GM19324 (cell line): ENCODE measurements around the gene CDON.
"Not testable (repeated sequence)": the region's sequence is repeated elsewhere in the genome, so short reads cannot be mapped to it uniquely, and the experiment has no call there.

ENCODE experiments used
- ATAC-seq: cut with Tn5 transposase; IDR thresholded peaks from one replicate; pipeline ENCODE4 v1.9.1; 2021; ENCODE audit warnings: mild to moderate bottlenecking, moderate library complexity; ENCODE audit not compliant: unreplicated experiment, low FRiP score

The CDON gene

DNA sequence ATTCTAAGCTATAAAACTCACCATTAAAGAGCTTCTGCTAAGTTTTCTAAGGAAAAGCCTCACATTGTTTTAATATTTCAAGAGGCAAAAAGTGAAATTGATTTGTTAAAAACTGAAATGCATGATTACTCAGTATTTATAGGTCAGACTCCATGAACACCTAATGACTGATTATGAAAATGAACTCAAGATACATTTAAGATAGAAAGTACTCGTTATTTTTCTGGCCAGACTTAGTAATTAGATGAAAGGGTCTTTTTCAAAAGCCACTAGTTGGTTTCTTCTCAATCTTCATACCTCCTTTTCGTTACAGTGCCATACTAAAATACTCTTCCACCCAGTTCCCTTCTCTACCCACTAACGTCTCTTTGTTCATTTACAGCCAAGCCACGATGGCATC is 60.5 kb downstream of the CDON start:
- ATAC-seq = no peak

- no peak for ATAC-seq
Measured at GRCh38 chr11:125999234-125999880, 63.3 kb downstream of the CDON start.

DNA sequence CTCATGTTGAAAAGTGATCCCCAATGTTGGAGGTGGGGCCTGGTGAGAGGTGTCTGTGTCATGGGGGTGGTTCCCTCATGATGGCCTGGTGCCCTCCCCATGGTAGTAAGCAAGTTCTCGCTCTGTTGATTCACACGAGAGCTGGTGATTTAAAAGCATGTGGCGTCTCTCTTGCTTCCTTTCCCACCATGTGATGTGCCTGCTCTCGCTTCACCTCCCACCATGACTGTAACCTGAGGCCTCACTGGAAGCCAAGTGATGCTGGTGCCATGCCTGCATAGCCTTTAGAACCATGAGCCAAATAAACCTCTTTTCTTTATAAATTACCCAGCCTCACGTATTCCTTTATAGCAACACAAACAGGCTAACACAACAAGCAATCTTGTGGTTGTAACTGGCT is 64.4 kb downstream of the CDON start:
- no peak for ATAC-seq

DNA sequence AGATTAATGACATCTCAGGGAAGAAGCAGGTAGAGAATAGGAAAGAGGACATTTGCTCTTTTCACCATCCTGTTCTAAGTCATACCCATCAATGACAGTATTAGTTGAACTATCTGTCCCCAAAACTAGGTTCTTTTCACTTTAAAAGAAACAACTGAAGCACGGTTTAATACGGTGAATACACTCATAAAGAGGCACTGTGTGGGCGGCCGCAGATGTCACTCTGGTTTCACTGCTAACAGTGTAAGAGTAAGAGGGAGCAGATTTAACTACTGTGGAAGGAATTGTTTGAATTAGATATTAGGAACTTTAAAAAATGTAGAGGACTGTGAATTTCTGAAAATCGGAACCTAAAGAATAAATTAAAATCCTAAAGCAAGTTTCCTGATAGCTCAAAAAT is 67.4 kb downstream of the CDON start:
- no peak for ATAC-seq

DNA sequence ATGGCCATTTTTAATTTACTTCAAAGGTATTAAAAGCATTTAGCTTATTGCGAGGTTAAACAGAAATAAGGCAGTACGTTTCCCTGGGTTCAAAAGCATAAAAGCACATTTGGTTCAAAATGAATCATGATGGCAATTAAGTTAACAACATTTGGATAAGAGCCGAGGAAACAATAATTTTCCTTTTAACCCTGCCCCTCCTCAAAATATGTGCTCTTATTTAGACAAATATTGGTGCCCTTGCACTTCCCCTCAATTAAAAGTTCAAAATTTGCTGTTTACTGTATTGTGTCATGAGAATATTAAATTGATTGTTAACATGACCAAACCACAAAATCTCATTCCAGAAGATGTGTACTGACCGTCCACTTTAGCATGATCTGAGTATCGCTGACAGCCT is 68.2 kb downstream of the CDON start:
- ATAC-seq = no peak

DNA sequence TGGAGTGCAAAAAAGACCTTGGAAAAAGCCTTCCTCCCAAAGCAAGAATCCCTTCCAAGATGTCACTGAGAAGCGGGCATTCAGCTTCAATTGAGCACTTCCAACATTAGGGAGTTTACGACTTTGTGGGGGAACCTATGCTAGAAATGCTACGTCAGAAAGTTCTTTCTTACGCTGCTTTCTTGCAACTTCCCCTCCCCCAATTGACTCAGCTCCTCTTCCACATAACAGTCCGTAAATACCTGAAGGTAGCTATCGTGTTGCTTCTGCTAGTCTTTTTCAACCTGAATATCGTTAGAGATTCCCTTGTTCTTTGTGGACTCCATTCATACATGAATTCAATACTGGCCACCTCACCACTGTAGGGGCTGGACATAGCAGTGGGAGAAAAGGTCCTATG is 69.8 kb downstream of the CDON start:
- no peak for ATAC-seq

DNA sequence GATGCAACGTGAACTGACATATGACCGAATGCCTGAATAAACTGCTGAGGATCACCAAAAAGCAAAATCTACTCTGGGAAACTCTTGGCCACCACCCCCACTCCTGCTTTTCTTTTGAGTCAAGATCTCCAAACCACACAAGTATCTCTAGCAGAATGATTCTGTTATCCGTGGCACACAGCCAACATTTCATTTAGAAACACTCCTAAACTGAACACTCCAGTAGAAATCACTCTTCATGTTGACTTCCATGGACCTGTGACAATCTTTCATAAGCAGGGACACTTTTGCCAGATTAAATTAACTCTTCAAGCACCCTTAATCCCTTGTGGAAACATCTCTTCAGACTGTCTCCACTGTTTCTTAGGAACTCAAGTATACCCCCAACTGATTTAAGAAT is 72.4 kb downstream of the CDON start:
- ATAC-seq = no peak

DNA sequence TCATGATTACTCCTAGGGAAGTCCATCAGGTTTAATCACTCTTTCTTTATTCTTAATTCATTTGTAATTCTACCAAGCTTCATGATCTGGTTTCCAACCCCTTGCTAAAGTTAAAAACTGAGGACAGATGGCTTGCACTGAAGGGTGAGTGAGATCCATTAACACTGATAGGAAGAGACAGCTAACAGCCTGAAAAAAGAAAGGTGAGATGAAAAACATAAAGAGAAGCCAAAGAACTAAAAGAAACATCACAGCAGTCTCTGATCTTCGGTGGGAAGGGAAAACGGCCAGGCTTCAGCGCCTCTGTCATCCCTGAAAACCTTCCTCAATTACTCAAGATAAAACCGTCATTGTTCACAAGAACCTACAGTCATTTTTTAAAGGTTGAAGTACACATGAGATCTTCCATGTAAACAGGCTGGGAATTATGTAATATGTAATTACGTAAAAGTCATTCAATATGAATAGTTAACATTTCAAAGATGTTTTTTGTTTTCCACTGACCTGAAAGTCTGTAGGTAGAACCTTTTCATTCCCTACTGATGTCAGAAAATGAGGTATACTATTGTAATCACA is 75.5 kb downstream of the CDON start:
- no peak for ATAC-seq

DNA sequence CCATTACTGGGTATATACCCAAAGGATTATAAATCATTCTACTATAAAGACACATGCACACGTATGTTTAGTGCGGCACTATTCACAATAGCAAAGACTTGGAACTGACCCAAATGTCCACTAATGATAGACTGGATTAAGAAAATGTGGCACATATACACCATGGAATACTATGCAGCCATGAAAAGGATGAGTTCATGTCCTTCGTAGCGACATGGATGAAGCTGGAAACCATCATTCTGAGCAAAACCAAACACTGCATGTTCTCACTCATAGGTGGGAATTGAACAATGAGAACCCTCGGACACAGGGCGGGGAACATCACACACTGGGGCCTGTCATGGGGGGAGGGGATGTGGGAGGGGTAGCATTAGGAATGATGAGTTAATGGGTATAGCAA is 76.7 kb downstream of the CDON start:
- not testable (repeated sequence) for ATAC-seq

GRCh38 chr11:125982348-125982730 is 80.3 kb downstream of the CDON start:
- ATAC-seq = no peak

GRCh38 chr11:125980436-125980835 is 82.2 kb downstream of the CDON start:
- no peak for ATAC-seq

DNA sequence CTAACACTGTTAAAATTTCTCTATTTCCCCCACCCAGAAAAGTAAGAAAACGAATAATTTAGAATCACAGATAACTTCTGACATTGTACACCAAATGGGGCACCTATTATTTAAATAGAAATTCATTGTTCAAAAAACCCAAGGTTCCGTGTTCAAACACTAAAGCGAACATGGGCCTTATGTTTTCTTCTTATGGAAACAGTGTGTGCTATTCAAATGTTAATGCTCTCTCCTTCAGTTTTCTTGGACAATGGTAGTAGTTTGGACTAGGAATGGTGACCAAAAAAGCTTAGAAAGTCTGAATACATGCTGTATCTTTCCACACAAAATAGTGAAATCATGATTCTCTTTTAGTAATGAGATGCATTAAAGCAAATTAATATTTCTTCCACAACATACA is 83.2 kb downstream of the CDON start:
- ATAC-seq = no peak

GRCh38 chr11:125978778-125979407 is 83.8 kb downstream of the CDON start:
- ATAC-seq = no peak

- no peak for ATAC-seq
Measured at GRCh38 chr11:125978181-125978716, 84.4 kb downstream of the CDON start.

GRCh38 chr11:125977333-125977732 is 85.3 kb downstream of the CDON start:
- no peak for ATAC-seq

GRCh38 chr11:125976156-125976555 is 86.5 kb downstream of the CDON start:
- ATAC-seq = no peak

- ATAC-seq = no peak
Measured at GRCh38 chr11:125975634-125976033, 87.0 kb downstream of the CDON start.

DNA sequence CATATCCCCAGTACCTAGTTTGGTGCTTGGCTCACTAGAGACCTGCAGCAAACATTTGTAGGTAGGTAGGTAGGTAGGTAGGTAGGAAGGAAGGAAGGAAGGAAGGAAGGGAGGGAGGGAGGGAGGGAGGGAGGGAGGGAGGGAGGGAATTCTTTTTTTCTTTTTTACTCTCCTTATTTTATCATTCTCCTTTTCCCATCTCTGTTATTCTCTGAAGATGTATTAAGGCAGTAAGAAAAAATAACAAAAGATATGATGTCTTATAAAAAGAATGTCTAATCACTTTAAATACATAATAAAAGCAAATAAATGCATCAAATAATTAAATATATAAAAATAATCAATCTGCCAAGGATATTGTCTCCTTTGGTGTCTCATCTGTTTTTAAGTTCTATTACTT is 88.4 kb downstream of the CDON start:
- no peak for ATAC-seq

GRCh38 chr11:125971618-125972017 is 91.0 kb downstream of the CDON start:
- ATAC-seq = no peak

GRCh38 chr11:125968354-125968753 is 94.3 kb downstream of the CDON start:
- no peak for ATAC-seq

- no peak for ATAC-seq
Measured at GRCh38 chr11:125967515-125967914, 95.2 kb downstream of the CDON start.

DNA sequence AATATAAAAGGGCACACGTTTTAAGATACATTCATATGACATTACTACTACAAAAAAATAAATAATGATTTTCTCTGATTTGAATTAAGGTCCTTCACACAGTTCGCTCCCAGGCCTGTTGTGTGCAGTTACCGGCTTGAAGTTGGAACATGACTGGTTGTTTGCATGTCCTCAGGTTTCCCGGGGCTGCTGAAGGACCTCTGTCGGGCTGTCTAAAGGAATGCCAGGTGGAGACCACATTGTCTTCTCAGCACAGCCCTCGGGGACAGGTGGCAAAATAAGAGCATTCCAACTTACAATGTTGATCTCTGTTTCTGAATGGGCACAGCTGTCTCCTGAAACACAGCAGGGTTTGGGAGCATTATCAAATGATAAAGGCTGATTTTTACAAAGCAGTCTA is 101.9 kb downstream of the CDON start:
- ATAC-seq = no peak
